Measurements from ENCODE around the gene CADPS2.

DNA sequence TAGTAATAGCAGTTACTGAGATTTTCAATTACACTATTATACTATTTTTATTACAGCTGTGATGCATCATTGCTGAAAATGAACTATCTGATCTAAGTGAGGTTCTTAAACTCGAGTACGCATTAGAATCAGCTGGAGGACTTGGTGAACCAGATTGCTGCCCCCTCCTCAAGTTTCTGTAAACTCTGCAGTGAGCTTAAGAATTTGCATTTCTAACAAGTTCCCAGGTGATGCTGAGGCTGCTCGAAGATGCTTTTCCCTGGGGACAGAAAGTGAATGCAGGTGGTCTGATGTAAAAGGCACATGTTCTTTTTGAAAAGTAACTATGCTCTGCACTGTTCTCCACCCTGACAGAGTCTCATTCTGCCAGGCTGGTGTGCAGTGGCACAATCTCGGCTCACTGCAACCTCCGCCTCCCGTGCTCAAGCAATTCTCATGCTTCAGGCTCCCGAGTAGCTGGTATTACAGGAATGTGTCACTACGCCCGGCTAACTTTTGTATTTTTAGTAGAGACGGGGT, 199.8 kb downstream of the CADPS2 start:
- TF ChIP-seq, protein P1, sequence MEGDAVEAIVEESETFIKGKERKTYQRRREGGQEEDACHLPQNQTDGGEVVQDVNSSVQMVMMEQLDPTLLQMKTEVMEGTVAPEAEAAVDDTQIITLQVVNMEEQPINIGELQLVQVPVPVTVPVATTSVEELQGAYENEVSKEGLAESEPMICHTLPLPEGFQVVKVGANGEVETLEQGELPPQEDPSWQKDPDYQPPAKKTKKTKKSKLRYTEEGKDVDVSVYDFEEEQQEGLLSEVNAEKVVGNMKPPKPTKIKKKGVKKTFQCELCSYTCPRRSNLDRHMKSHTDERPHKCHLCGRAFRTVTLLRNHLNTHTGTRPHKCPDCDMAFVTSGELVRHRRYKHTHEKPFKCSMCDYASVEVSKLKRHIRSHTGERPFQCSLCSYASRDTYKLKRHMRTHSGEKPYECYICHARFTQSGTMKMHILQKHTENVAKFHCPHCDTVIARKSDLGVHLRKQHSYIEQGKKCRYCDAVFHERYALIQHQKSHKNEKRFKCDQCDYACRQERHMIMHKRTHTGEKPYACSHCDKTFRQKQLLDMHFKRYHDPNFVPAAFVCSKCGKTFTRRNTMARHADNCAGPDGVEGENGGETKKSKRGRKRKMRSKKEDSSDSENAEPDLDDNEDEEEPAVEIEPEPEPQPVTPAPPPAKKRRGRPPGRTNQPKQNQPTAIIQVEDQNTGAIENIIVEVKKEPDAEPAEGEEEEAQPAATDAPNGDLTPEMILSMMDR (IDR thresholded peaks at IDR 0.05; ENCODE audit: insufficient read depth, low read depth, low read length) = no peak
- no peak for TF ChIP-seq EZH2 (IDR thresholded peaks at IDR 0.05; ENCODE audit: insufficient read depth, low read length)
